ENCODE results near the gene FHIT.

The FHIT gene

GRCh38 chr3:60756241-60757030 is 494.8 kb downstream of the FHIT start:
- Histone ChIP-seq H3K27ac (peak overlapping the region in 3 of 21 experiments; percentile 44 to 54 (median 50)), H3K4me3 (no peak overlapping the region)

- no peak overlapping the region for H3K4me3 ChIP-seq
- H3K27ac ChIP-seq = no peak overlapping the region
Observed at GRCh38 chr3:60755094-60755493, 496.2 kb downstream of the FHIT start.

- Histone ChIP-seq H3K4me3 (no peak overlapping the region), H3K27ac (no peak overlapping the region)
Observed at GRCh38 chr3:60754617-60755016, 496.6 kb downstream of the FHIT start.

DNA sequence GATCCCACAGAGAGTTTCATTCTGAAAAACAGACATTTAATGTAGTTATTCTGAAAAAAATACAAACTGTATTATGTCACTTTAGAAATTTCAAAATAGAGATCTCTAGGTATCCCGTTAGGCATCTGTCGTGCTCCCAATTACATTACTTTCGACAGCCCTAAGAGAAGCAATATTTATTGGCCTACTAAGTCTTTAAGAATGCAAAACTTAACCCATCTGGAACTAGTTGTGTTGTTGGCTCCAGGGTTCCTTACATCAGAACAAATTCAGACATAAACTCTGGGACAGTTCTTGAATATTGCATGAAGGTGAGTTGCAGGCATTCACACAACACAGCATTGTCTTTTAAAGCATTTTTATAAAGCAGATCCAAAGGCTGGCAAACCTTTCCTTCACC is 498.4 kb downstream of the FHIT start:
- Histone ChIP-seq H3K27ac (no peak overlapping the region), H3K4me3 (no peak overlapping the region)

DNA sequence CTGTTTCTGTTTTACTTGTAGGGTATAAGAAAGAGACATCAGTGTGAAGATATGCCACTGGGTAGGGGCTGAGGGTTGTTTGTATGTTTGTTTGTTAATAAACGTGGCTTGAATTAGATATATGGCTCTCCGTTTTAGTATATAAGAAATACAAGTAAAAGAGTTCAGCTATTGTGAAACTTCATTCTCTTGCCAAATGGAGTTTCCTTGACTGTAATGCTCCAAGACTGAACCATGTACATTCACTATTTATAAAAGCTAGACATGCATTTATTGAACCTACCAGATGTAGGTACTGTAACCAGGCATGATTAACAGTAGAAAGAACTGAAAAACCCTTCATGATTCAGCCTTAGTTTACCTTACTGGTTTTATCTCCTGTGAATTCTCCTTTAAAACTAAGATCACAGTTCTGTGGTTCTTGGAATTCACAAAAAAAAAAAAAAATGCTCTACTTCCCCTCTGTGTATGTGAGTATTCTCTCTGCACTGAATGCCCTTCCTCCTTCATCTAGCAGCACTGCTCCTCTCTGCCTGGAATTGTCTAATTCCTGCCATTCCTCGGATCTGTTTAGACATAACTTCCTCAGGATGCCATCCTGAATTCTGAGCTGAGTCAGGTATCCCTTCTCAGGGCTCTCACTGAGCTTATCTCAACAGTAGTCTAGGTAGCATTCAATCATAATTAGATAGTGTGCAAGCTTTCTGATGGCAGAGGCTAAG is 504.4 kb downstream of the FHIT start:
- H3K27ac ChIP-seq = no peak overlapping the region

DNA sequence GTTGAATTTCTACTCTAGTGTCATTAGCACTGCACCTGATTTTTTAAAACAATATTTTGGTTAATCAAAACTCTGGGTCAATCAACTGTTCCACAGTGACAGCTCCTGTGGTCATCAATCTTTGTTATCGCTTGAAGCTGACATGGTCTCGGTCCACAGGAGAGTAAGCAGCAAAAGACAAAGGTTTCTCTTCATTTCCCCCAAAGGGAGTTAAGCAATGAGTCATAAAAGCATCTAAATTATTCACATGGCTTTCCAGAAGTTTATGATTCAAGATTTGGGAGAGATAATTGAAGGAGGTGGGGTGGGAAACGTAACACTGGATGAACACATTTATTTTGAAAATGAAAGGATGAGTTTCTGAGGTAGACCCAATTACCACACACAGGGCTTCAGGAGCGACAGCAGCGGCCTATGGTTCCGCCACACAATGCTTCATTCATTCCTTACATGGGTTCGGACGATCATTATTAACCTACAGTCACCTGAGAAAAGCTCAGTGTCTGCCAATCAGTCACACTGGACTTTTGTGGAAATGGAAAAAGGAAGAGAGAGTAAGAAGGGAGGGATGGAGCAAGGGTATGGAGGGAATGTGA is 505.1 kb downstream of the FHIT start:
- no peak overlapping the region for H3K4me3 ChIP-seq
- no peak overlapping the region for H3K27ac ChIP-seq

More for the DNA sequence above, 504.4 kb downstream of the FHIT start:
- H3K4me3 ChIP-seq = no peak overlapping the region

DNA sequence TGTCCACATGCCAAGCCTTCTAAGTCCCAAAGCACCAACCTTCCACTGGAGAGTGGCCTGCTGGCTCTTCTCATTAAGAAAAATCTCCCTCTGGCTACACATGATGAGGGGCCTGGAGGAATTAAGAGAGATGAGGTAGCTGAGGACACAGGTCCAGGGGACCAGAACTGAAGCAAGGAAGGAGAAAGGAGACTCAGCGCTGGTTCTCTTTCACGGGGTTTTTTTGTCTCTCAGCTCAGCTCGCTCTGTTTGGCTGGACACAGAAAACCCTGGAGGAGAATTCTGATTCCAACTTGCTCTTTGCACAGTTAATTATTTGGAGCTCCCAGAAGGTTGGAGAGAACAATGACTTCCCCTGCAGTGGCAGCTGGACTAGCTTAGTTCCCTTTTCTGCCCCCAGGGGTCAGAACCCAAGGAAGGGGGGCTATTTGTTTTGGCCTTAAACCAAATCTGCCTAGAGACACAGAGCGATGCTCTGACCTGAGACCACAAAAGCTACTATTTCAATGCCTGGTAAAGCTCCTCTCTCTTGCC is 507.6 kb downstream of the FHIT start:
- Histone ChIP-seq H3K27ac (no peak overlapping the region), H3K4me3 (no peak overlapping the region)

DNA sequence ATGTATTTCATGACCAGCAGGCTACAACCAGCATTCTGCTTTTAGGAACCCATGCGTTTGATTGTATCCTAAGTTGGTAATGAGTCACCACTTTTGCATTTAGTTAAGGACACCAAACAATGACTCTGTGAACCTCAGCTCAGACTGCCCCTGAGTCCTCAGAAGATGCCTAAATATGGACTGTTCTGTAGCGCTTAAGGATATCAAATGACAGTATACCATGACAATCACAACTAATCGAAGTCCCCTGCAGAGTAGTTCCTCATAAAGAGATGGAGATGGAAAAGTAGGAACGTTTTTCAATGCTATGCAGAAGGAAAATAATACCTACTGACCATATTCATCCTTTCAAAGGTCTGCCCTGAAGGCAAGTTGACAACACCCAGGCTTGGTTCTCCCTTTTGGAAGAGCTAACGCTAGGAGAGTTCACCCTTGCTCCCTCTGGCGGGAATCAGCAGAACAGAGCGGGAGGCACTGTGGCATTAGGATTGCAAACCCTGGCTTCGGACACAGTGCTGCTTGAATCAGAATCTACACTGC is 508.6 kb downstream of the FHIT start:
- no peak overlapping the region for H3K4me3 ChIP-seq
- H3K27ac ChIP-seq = no peak overlapping the region

- no peak overlapping the region for H3K27ac ChIP-seq
- no peak overlapping the region for H3K4me3 ChIP-seq
Observed at GRCh38 chr3:60737633-60738399, 513.4 kb downstream of the FHIT start.

GRCh38 chr3:60730371-60730770 is 520.9 kb downstream of the FHIT start:
- Histone ChIP-seq H3K4me3 (no peak overlapping the region), H3K27ac (no peak overlapping the region)

- H3K27ac ChIP-seq = no peak overlapping the region
Observed at GRCh38 chr3:60729056-60729455, 522.2 kb downstream of the FHIT start.

DNA sequence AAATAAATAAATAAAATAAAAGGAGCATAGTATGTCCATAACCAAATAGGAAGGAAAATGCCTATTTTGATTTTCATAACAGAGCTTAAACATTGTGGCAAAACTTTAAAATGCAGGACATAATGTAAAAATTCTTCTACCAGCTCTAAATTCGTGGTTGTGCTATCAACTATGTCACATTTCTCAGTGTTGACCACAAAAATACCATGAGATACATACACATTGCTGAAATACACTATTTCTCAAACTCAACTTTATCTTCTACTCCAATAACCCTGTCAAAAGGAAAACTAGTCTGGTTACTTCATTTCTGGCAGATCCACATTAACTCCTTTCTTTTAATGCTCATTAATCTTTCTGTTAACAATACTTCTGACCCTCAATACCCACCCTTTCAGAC is 523.2 kb downstream of the FHIT start:
- Histone ChIP-seq H3K27ac (no peak overlapping the region), H3K4me3 (no peak overlapping the region)

More at GRCh38 chr3:60729056-60729455, 522.2 kb downstream of the FHIT start:
- H3K4me3 ChIP-seq = no peak overlapping the region

- no peak overlapping the region for H3K27ac ChIP-seq
- no peak overlapping the region for H3K4me3 ChIP-seq
Observed at GRCh38 chr3:60720736-60721135, 530.5 kb downstream of the FHIT start.

DNA sequence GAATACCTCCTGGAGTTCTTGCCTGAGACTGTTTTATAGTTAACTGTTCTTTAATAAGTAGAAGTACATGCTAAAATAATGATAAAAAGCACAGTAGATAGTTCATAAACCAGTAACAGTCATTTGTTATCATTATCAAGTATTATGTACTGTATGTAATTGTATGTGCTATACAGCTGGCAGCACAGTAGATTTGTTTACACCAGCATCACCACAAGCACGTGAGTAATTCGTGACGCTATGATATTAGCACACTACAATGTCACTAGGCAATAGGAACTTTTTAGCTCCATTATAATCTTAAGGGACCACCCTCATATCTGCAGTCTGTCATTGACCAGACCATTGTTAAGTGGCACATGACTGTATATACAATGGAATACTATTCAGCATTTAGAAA is 534.7 kb downstream of the FHIT start:
- H3K27ac ChIP-seq = no peak overlapping the region

DNA sequence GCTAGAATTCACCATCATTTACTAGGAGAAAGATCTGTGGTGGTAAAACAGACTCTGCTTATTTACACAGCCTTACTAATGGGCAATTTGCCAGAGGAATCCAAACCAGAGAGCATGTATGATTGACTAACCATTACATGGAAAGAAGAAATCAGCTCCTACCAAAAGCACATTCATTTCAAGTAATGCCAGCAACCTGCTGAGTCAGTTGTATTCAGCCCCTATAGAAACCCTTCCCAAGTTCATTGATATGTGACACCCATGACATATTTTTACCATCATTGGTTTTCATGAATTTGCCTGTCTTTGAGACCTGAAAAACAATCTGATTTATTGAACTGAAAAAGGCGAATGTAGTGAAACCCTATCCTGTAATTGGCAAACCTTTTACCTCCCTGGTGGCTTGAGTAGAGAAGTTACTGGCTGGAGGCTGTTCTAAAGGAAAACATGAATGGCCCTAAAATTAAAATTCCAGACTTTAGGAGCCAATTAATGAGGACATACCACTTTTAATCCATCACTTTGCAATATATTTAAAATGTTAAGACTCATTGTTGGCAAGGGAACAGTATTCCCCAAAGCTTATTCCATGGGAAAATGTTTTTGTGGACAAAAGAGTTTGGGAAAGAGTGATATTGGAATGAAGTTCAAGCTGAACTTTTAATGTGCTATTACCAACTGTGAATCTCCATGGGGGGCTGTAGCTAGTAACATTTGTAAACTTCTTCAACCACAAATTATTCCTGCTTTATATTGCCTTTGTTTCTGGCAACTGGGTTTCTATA is 542.9 kb downstream of the FHIT start:
- Histone ChIP-seq H3K27ac (no peak overlapping the region), H3K4me3 (no peak overlapping the region)

More for the DNA sequence above, 534.7 kb downstream of the FHIT start:
- no peak overlapping the region for H3K4me3 ChIP-seq

DNA sequence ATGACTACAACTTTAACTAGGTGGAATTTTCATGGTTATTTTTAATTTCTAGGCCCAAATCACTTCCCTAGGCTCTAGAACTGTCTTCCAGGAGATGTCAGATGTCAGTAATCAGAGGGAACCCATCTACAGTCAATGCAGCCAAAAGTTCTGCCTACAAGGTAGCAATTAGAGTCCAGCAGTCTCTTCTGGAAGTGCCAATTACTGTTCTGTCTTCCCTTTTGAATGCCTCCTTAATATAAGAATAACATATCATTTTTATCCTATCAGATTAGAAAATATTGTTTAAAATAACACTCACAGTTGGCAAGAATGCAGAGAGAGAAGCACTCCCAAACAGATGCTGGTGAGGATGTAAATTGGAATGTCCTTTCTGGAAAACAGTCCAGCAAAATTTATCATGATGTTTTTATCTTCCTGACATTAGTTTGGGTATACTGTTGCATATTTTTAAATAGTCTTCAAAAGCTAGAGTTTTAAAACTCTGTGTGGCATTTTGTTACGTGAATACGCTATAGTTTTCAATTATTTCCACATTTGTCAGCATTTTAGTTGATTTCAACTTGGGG is 543.7 kb downstream of the FHIT start:
- Histone ChIP-seq H3K4me3 (no peak overlapping the region), H3K27ac (no peak overlapping the region)

DNA sequence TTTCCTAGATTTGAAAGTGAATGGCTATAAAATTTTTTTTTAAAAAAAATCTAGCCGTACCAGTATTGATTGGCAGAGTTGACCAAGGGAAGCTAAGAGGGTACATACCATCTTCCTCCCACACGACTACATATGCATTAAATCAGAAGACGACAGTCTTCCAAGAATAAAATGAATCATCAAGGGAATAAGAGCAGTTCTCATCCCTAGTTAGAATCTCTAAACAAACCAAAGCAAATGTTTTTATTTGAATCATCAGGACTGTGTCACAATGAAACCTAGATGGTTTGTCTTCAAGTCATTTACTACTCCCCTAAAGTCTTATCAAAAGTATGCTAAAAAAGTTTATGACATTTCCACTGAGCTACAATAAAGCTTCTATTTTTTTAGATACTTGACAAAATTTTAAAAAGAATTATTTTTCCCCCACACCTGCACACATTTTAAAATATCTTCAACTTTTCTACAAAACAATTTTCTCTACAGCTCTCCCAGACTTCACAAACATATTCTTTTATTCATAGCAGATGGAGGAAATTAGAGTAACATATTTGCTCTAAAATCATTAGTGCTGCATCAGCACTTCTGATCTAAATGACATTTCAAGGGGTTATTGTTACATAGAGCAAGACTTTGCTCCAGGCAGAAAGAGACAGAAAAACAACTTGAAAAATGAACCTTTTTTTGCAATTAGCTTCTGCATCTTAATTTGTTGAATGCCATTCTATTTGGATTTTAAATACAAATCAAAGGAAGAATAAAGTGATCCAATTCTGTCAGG is 547.1 kb downstream of the FHIT start:
- Histone ChIP-seq H3K4me3 (no peak overlapping the region), H3K27ac (peak overlapping the region in 2 of 21 experiments; percentile 29 to 30)

DNA sequence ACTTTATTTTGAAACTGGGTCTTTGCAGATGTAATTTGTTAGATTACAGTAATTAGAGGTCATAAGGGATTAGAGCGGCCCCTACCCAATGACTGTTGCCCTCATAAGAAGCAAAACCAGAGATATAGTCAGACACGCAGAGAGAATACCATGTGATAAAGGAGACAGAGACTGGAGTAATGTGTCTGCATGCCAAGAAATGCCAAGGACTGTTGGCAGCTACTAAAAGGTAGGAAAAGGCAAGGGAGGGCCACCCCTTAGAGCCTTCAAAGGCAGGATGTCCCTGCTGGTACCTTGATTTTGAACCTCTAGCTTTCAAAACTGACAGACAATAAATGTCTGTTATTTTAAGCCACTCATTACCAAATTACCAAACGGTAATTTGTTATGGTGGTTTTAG is 548.2 kb downstream of the FHIT start:
- no peak overlapping the region for H3K4me3 ChIP-seq
- H3K27ac ChIP-seq = no peak overlapping the region
